K562 (cell line): ENCODE data around the gene ATP13A2. TPM values are rescaled to one million over a fixed set of nuclear protein-coding genes. Genes with fewer than 3 reads are reported as not detected.

ENCODE experiments used
- CBFA2T3 ChIP-seq: fragments of 450-650 bp; IDR thresholded peaks from 2 replicates; pipeline ENCODE4 v1.6.1; 2017
- ETS2 ChIP-seq: IDR thresholded peaks from 2 replicates; pipeline ENCODE4 v1.6.1; 2016; ENCODE audit warnings: borderline replicate concordance, missing genetic modification characterization, mild to moderate bottlenecking, moderate library complexity, missing compliant biosample characterization; ENCODE audit not compliant: poor library complexity, severe bottlenecking
- ETV5 ChIP-seq: sonication (generic); formaldehyde crosslinking; IDR thresholded peaks from 2 replicates; pipeline ENCODE4 v1.4.0; 2020; ENCODE audit warnings: low read depth, mild to moderate bottlenecking, missing genetic modification reagents
- GATAD2A ChIP-seq: fragments of 450-650 bp; IDR thresholded peaks from 2 replicates; pipeline ENCODE4 v1.6.1; 2017
- GTF2E2 ChIP-seq: fragments of 200-800 bp; sonication (Bioruptor generic); IDR thresholded peaks from 2 replicates; pipeline ENCODE4 v1.6.1; 2016; ENCODE audit warnings: missing genetic modification characterization, missing compliant biosample characterization
- HSF4 ChIP-seq: fragments of 250-450 bp; sonication (Bioruptor Pico); IDR thresholded peaks from 2 replicates; pipeline ENCODE4 v2.1.2; 2022; ENCODE audit warnings: mild to moderate bottlenecking, moderate library complexity, borderline replicate concordance
- KLF10 ChIP-seq: fragments of 250-450 bp; sonication (Bioruptor Pico); IDR thresholded peaks from 2 replicates; pipeline ENCODE4 v1.6.1; 2021; ENCODE audit warnings: matching md5 sums
- MAZ ChIP-seq, 2 experiments: fragments of 450-650 bp in 1 of 2; sonication (generic) in 1 of 2; formaldehyde crosslinking; IDR thresholded peaks in 1 of 2; conservative IDR thresholded peaks in 1 of 2; 2 replicates each; pipeline versions ENCODE4 v1.4.0 to v1.5.0; 2020; ENCODE audit warnings: mild to moderate bottlenecking in 1 of 2, missing genetic modification reagents in 1 of 2
- MCM2 ChIP-seq: fragments of 450-650 bp; IDR thresholded peaks from 2 replicates; pipeline ENCODE4 v1.6.1; 2017; ENCODE audit warnings: low read depth, mild to moderate bottlenecking
- MECOM ChIP-seq: fragments of 250-450 bp; sonication (Bioruptor Pico); IDR thresholded peaks from 2 replicates; pipeline ENCODE4 v1.8.0; 2022; ENCODE audit warnings: inconsistent platforms
- PML ChIP-seq: IDR thresholded peaks from 2 replicates; pipeline ENCODE4 v1.6.1; 2012; ENCODE audit warnings: low read length, inconsistent platforms
- RBM39 ChIP-seq: fragments of 200-400 bp; formaldehyde crosslinking; optimal IDR thresholded peaks from 2 replicates; pipeline ENCODE3; 2018; ENCODE audit warnings: low read depth, low read length
- RNF2 ChIP-seq: sonication (generic); IDR thresholded peaks from 2 replicates; pipeline ENCODE4 v1.6.1; 2016
- SMARCA5 ChIP-seq: fragments of 450-650 bp; IDR thresholded peaks from 2 replicates; pipeline ENCODE4 v1.6.1; 2016
- TEAD4 ChIP-seq, 2 experiments: sonication (generic) in 1 of 2; formaldehyde crosslinking in 1 of 2; IDR thresholded peaks; 2 replicates each; pipeline versions ENCODE4 v1.6.1 to v1.8.0; 2012 to 2022; ENCODE audit warnings: borderline replicate concordance in 1 of 2, inconsistent platforms in 1 of 2, low read length in 1 of 2, mild to moderate bottlenecking in 1 of 2, missing genetic modification reagents in 1 of 2
- ZBTB1 ChIP-seq: sonication (generic); formaldehyde crosslinking; IDR thresholded peaks from 2 replicates; pipeline ENCODE4 v1.8.1; 2023; ENCODE audit warnings: missing genetic modification reagents, low read depth, mild to moderate bottlenecking, borderline replicate concordance
- ZC3H4 ChIP-seq: sonication (generic); formaldehyde crosslinking; IDR thresholded peaks from 2 replicates; pipeline ENCODE4 v1.9.0; 2021; ENCODE audit warnings: missing genetic modification reagents, borderline replicate concordance
- ZNF212 ChIP-seq: fragments of 450-650 bp; formaldehyde crosslinking; IDR thresholded peaks from 2 replicates; pipeline ENCODE4 v1.4.0; 2020; ENCODE audit warnings: mild to moderate bottlenecking
- ZNF263 ChIP-seq: sonication (generic); formaldehyde crosslinking; IDR thresholded peaks from 2 replicates; pipeline ENCODE4 v1.8.0; 2022; ENCODE audit warnings: mild to moderate bottlenecking, missing genetic modification reagents, borderline replicate concordance
- ZNF324 ChIP-seq: fragments of 250-450 bp; sonication (Bioruptor Pico); IDR thresholded peaks from 2 replicates; pipeline ENCODE4 v1.4.0; 2020; ENCODE audit warnings: mild to moderate bottlenecking
- ZNF766 ChIP-seq: fragments of 200-800 bp; sonication (Bioruptor generic); conservative IDR thresholded peaks from 2 replicates; pipeline ENCODE4 v1.6.1; 2016; ENCODE audit warnings: missing genetic modification characterization, missing compliant biosample characterization
- polyA plus RNA-seq, 8 experiments: library from polyadenylated mRNA; depleted of rRNA in 4 of 8; stranded (reverse) in 5 of 8; unstranded in 3 of 8; fragments of >200 nt; fragmentation: Nextera tagmentation in 2 of 8; fragmentation: Illumina TruSeq in 1 of 8; extraction: Ambion mirVana in 2 of 8; extraction: Trizol in 1 of 8; gene quantifications; 2 replicates each; pipeline versions ENCODE4 v1.2.1 to v1.2.3, GENCODE V29; 2011 to 2014; ENCODE audit warnings: inconsistent platforms in 1 of 8, missing spikeins in 1 of 8
- total RNA-seq, 7 experiments: library from RNA; depleted of rRNA in 6 of 7; stranded (reverse); fragments of >200 nt in 6 of 7; fragmentation: Illumina TruSeq in 2 of 7; extraction: Trizol in 2 of 7; gene quantifications; 2 replicates each; pipeline versions ENCODE4 v1.2.1 to v1.2.3, GENCODE V29; 2011 to 2021; ENCODE audit warnings: low replicate concordance in 1 of 7
- TF ChIP-seq, protein P1 (sequence below): fragments of 250-450 bp; sonication (Bioruptor Pico); IDR thresholded peaks from 2 replicates; pipeline ENCODE4 v1.8.0; 2022; ENCODE audit warnings: inconsistent platforms, mild to moderate bottlenecking, moderate library complexity, borderline replicate concordance
- TF ChIP-seq, protein P2 (sequence below): fragments of 250-450 bp; sonication (Bioruptor Pico); IDR thresholded peaks from 2 replicates; pipeline ENCODE4 v1.5.0; 2021; ENCODE audit warnings: mild to moderate bottlenecking, borderline replicate concordance
- TF ChIP-seq, protein P3 (sequence below): fragments of 450-650 bp; IDR thresholded peaks from 2 replicates; pipeline ENCODE4 v1.6.1; 2018; ENCODE audit warnings: mild to moderate bottlenecking, low read depth; ENCODE audit not compliant: partially characterized antibody

Gene ATP13A2
- total and polyA plus RNA-seq, 9 of the 15 experiments (the other 6 are each of a cell fraction or from before 2014, with no cell fraction given): 0.36 to 56.3 (median 16.3) TPM

DNA sequence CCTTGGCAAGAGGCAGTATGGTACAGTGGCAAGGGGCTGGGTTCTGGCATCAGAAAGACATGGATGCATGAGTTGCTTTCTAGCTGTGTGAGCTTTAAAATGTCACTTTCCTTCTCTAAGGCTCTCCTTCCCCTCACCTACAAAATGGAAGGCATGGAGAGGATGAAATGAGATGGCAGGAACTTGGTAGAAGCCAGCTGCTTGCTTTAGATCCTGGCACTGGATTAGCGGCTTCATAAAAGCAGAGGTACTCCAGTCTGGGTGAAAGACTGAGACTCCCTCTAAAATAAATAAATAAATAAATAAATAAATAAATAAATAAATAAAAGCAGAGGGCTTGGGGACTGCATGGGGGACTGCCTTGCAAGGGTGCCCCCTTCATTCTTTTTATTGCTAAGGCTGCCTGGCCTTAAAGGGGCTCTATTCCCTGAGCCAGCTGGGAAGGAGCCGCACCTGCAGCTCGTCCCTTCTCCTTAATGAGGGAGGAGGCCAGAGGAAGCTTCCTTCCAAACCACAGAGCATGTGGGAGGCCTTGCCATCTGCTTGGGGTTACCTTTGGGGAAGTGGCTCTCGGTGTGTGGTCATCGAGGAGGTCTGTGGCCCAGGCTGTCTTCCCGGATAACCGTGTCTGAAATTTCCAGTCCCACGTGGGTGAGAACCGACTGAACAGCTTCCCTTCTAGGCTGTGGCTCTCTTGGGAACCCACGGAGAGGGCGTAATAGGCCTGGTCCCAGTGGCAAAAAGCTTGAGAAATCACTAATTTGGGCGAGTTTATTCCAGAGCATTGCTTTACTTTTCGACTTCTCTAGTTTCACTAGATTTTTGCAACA, 2.0 kb upstream of the ATP13A2 start (continued):
- TF ChIP-seq HSF4 (CRISPR knock-in tag) (no peak), RBM39 (no peak), ZBTB1 (CRISPR knock-in tag) (peak; percentile 93; the same call in 1 of the 2 replicates), PML (0 out of 2 replicates have a peak, but pooled peaks have one; percentile 37), ZNF324 (no peak), MCM2 (no peak), ZNF766 (CRISPR knock-in tag) (0 out of 2 replicates have a peak, but pooled peaks have one; percentile 55), ETV5 (CRISPR knock-in tag) (0 out of 2 replicates have a peak, but pooled peaks have one; percentile 30), GTF2E2 (tag) (no peak), ETS2 (tag) (no peak), ZNF263 (CRISPR knock-in tag) (no peak), RNF2 (peak; percentile 41; the same call in 1 of the 2 replicates), ZC3H4 (CRISPR knock-in tag) (no peak), CBFA2T3 (peak; percentile 80), MAZ (CRISPR knock-in tag; conservative IDR thresholded peaks at IDR 0.05 in 1 of 2, IDR thresholded peaks at IDR 0.05 in 1 of 2) (0 out of 4 replicates have a peak, but pooled peaks of 1 of the 2 experiments have one; percentile 21), GATAD2A (no peak), KLF10 (CRISPR knock-in tag) (no peak), SMARCA5 (no peak), ZNF212 (CRISPR knock-in tag) (no peak), TEAD4 (IDR thresholded peaks at IDR 0.05; ENCODE audit: low read length) (peak; percentile 86), TEAD4 (CRISPR knock-in tag; IDR thresholded peaks at IDR 0.05; ENCODE audit: borderline replicate concordance) (no peak), MECOM (CRISPR knock-in tag) (no peak)
- TF ChIP-seq, protein P1, sequence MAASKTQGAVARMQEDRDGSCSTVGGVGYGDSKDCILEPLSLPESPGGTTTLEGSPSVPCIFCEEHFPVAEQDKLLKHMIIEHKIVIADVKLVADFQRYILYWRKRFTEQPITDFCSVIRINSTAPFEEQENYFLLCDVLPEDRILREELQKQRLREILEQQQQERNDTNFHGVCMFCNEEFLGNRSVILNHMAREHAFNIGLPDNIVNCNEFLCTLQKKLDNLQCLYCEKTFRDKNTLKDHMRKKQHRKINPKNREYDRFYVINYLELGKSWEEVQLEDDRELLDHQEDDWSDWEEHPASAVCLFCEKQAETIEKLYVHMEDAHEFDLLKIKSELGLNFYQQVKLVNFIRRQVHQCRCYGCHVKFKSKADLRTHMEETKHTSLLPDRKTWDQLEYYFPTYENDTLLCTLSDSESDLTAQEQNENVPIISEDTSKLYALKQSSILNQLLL (CRISPR knock-in tag): no peak
- TF ChIP-seq, protein P2, sequence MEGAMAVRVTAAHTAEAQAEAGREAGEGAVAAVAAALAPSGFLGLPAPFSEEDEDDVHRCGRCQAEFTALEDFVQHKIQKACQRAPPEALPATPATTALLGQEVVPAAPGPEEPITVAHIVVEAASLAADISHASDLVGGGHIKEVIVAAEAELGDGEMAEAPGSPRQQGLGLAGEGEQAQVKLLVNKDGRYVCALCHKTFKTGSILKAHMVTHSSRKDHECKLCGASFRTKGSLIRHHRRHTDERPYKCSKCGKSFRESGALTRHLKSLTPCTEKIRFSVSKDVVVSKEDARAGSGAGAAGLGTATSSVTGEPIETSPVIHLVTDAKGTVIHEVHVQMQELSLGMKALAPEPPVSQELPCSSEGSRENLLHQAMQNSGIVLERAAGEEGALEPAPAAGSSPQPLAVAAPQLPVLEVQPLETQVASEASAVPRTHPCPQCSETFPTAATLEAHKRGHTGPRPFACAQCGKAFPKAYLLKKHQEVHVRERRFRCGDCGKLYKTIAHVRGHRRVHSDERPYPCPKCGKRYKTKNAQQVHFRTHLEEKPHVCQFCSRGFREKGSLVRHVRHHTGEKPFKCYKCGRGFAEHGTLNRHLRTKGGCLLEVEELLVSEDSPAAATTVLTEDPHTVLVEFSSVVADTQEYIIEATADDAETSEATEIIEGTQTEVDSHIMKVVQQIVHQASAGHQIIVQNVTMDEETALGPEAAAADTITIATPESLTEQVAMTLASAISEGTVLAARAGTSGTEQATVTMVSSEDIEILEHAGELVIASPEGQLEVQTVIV: no peak
- TF ChIP-seq, protein P3, sequence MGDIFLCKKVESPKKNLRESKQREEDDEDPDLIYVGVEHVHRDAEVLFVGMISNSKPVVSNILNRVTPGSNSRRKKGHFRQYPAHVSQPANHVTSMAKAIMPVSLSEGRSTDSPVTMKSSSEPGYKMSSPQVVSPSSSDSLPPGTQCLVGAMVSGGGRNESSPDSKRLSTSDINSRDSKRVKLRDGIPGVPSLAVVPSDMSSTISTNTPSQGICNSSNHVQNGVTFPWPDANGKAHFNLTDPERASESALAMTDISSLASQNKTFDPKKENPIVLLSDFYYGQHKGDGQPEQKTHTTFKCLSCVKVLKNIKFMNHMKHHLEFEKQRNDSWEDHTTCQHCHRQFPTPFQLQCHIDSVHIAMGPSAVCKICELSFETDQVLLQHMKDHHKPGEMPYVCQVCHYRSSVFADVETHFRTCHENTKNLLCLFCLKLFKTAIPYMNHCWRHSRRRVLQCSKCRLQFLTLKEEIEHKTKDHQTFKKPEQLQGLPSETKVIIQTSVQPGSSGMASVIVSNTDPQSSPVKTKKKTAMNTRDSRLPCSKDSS: no peak
